Stimulated activated CD4-positive, alpha-beta T cell treated with anti-CD3 and anti-CD28 coated beads, Interleukin-4, amount 100 ng/mL, for 24 hours (primary cell): ENCODE measurements around the gene COPRS.

Source experiments
- DNase-seq: peaks from one replicate; pipeline ENCODE4 v3.0.0-alpha.2; 2020

The COPRS gene, protein sequence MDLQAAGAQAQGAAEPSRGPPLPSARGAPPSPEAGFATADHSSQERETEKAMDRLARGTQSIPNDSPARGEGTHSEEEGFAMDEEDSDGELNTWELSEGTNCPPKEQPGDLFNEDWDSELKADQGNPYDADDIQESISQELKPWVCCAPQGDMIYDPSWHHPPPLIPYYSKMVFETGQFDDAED

DNA sequence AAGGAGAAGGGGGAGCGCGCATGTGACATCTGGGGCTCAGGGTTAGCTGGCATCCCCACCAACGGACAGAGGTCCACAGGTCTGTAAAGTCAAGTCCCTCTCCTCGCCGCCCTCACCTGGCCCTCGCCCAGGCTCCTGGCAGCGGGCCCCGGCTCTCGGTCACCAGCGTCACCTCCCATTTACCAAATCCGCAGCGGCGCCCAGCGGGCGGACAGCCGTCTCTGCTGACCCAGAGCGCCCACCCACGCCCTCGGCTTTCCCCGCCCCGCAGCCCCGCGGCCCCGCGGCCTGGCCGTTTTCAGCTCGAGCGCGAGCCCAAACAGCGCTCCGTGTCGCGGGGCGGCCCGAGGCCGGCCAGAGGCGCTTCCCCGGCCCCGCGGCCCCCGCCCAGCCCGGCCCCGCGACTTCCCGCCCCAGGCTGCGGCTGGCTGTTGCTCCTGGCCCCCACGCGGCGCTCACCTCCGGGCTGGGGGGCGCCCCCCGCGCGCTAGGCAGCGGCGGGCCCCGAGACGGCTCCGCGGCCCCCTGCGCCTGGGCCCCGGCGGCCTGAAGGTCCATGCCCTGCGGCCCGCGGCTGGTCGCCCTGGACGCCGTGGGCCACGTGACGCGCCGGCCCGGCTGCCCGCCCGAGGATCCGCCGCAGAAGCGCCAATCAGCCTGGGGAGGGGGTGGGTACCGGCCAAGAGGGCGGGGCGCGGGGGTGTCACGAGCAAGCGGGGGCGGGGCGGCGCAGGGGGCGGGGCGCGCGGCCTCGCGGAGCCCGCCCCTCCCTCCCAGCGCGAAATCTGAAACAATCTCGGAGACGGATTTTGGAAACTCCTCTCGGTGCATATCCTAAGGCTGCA lies at the start of gene COPRS:
TSS of gene COPRS (minus strand) at position 603 of the 845 bp plus-strand sequence. CDS start at position 558, 45 bp downstream.
- peak; percentile 78 for DNase-seq

GRCh38 chr17:31908386-31908785 lies 49.3 kb upstream of the COPRS start:
- DNase-seq, result no peak

DNA sequence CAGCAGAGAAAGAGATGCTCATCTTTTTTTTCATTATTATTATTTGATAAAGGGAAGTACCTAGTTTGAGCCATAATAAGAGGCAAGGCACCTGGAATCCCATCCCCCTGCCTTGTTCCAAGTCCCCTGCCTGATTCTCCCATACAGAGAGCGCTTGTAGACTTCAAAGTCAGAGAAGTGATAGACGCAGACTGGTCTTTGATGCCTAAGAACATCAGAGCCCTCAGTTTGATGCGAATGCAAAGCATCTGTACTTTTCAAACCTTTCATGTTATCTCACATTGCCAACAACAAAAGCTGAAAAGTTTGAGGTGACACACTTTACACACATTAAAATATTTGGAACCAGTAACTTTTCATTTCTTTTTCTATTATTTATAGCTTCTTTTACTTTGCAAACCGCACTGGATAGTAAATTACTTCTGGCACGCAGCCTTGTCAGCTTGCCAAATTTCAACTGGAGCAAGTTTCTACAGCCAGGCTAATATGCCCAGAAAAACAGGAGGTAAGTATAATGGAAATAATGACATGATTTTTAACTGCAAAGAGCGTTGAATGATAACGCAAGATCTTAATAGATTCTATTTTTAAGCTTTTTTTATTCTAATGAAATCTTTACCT lies 48.4 kb upstream of the COPRS start:
- no peak for DNase-seq

- DNase-seq, result no peak
These were observed 44.4 kb upstream of the COPRS start for GRCh38 chr17:31903401-31903800.

- no peak for DNase-seq
These were observed 43.6 kb upstream of the COPRS start for GRCh38 chr17:31902693-31903092.

- no peak for DNase-seq
These were observed 41.8 kb upstream of the COPRS start for GRCh38 chr17:31900877-31901276.

DNA sequence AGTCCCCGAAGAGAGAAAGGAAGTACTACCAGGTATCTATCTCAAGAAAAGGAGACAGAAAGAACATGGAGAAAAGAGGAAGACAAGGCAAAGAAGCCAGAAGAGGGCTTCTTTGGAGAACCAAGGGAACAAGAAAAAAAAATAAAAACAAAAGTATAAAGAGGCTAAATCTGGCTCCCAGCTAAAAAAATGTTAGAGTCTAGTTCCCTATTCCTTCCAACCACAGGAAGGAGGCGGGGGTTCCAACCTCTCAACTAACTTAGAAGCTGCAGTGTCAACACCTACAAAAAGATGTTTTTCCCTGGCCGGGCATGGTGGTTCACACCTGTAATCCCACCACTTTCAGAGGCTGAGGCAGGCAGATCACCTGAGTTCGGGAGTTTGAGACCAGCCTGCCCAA lies 29.1 kb upstream of the COPRS start:
- DNase-seq, result no peak

GRCh38 chr17:31882571-31882970 lies 23.5 kb upstream of the COPRS start:
- no peak for DNase-seq

DNA sequence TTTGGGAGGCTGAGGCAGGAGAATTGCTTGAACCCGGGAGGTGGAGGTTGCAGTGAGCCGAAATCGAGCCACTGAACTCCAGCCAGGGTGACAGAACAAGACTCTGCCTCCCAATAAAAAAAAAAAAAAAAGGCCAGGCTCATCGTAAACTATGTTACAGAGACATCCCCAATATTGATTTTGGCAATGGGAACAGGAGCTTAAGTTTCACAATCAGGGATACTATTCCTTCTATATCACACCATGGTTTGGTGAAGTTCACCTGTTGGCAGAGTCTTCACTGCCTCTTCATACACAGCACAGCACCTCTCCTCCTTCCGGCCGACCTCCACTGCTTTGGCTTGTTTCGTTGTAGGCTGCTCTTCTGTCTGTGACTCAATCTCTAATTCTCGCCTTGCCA lies 21.3 kb upstream of the COPRS start:
- no peak for DNase-seq

DNA sequence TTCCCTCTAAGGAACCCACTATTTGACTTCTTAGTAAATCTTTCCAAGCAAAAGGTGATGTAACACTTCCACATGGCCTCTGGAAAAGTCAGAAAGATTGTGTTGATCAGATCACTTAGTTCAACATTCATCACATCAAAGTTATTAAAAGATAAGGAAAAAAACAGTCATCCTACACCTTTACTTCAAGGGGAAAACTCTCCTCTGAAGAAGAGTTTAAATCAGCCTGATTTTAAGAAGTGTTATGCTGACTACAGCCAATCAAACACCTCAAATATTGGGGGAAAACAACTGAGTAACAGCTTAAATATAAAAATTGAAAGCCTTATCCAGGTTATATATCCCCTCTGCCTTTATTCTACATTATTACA lies 19.6 kb upstream of the COPRS start:
- DNase-seq, result no peak

- peak; percentile 34 for DNase-seq
These were observed 19.1 kb upstream of the COPRS start for GRCh38 chr17:31877911-31878702.

GRCh38 chr17:31877341-31877740 lies 18.3 kb upstream of the COPRS start:
- no peak for DNase-seq

DNA sequence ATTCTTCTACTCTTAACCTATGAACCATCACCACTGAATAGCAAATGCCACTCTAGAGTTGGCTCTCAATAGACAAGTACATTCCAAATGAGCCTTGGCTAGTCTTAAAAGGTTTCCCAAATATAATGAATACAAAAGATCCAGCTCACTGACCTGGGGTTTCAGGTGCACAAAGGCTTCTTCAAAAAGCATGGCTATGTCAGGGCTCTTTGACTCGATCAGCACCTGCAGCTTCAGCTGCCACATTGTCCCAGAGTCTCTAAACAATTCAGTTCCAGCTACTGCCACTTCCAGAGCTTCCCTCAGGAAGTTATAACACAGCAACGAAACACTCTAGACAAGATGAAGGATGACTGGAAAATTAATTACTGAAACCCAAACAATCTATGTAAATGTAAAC lies 16.0 kb upstream of the COPRS start:
- DNase-seq, result no peak

DNA sequence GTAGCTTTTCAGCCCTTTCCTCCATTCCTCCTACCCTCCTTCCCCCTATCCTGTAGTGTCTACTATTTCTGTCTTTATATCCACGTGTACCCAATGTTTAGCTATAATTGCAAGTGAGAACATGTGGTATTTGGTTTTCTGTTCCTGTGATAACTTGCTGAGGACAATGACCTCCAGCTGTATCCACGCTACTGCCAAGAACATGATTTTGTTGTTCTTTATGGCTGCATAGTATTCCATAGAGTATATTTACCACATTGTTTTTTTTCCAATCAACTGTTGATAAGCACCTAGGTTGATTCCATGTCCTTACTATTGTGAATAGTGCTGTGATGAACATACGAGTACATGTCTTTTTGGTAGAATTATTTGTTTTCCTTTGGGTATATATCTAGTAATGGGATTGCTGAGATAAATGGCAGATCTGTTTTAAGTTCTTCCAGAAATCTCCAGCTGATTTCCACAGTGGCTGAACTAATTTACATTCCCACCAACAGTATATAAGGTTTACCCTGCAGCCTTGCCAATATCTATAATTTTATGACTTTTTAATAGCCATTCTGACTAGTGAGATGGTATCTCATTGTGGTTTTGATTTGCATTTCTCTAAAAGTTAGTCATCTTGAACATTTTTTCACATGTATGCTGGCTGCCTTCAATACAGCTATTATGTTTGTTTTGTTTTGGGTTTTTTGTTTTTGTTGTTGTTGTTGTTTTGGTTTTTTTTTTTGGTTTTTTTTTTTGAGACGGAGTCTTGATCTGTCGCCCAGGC lies 10.9 kb upstream of the COPRS start:
- no peak for DNase-seq

DNA sequence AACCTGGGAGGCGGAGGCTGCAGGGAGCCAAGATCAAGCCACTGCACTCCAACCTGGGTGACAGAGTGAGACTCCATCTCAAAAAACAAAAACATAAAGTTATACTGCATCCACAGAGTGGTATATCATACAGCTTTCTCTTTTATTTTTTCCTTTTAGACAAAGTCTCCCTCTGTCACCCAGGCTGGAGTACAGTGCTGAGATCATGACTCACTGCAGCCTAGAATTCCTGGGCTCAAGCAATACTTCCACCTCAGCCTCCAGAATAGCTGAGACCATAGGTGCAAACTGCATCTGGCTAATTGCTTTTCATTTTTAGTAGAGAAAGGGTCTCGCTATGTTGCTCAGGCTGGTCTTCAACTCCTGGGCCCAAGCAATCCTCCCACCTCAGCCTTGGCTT lies 10.0 kb upstream of the COPRS start:
- no peak for DNase-seq

- DNase-seq, result no peak
These were observed 504 bp upstream of the COPRS start for GRCh38 chr17:31859487-31860008.

- no peak for DNase-seq
These were observed 963 bp downstream of the COPRS start for GRCh38 chr17:31857920-31858641.

DNA sequence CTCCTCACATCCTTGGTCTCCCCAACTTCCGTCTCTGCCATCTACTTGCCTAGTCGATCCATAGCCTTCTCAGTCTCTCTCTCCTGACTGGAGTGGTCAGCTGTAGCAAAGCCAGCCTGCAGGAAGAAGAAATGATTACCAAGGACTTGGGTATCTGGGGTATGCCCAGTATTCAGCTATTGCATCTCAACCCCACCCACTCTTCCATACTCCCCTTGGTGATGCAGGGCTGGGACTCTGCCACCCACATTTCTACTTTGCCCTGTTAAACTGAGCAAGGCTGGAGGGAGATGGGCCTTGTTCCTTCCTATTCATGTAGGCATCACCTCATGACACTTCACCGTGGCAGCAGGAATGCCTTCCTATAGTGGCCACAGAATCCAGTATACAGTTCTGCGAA lies 2.3 kb downstream of the COPRS start:
- DNase-seq, result no peak

DNA sequence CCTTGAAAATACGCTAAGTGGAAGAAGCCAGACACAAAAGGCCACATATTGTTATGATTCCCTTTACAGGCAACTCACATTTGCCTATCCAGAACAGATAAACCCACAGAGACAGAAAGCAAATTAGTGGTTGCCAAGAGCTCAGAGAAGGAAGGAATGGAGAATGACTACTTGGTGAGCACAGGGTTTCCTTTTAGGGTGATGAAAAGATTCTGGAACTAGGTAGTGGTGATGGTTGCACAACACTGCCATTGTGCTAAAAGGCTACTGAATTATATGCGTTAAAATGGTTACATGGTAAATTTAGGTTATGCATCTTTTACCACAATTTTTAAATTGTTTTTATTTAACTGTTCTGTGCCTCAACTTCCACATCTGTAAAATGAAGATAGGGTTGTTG lies 4.4 kb downstream of the COPRS start:
- no peak for DNase-seq

DNA sequence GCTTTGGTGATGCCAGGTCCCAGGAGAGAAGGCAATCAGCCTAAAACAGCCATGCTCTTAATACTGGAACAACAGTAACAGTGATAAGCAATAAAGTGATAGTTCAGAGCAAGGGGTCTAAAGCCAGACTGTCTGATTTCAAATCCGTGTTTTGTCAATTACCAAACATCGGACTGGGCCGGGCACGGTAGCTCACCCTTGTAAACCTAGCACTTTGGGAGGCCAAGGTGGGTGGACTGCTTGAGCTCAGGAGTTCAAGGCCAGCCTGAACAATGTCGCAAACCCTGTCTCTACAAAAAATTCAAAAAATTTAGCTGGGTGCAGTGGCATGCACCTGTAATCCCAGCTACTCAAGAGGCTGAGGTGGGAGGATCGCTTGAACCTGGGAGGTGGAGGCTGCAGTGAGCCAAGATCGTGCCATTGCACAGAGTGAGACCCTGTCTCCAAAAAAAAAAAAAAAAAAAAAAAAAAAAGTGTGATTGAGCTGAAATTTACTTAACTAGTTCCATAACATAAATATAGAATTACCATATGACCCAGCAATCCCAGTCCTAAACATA lies 5.1 kb downstream of the COPRS start:
- DNase-seq, result no peak

- DNase-seq, result no peak
These were observed 13.8 kb downstream of the COPRS start for GRCh38 chr17:31845291-31845690.
